SKM-1 treated with dmso at 0.1 percent for 144 hours (cell line): Measurements from ENCODE around the gene OR2T11.
A peak's percentile ranks its signal among the peaks of the same experiment; 100 is the strongest.
"Not testable (repeated sequence)": the region's sequence is repeated elsewhere in the genome, so short reads cannot be mapped to it uniquely, and the experiment has no call there.

Source experiments
- DNase-seq: peaks from one replicate; lab custom pipeline; 2025; ENCODE audit not compliant: unreplicated experiment; lab: John Stamatoyannopoulos, UW

Gene OR2T11

GRCh38 chr1:248621770-248622169, 13.1 kb downstream of the OR2T11 start:
- DNase-seq = no peak

- peak; percentile 79 for DNase-seq
Observed at GRCh38 chr1:248618878-248619277, 16.0 kb downstream of the OR2T11 start.

- DNase-seq = no peak
Observed at GRCh38 chr1:248618119-248618518, 16.8 kb downstream of the OR2T11 start.

GRCh38 chr1:248613742-248614141, 21.1 kb downstream of the OR2T11 start:
- no peak for DNase-seq

- DNase-seq = no peak
Observed at GRCh38 chr1:248611883-248612414, 22.9 kb downstream of the OR2T11 start.

GRCh38 chr1:248610301-248610700, 24.6 kb downstream of the OR2T11 start:
- no peak for DNase-seq

- DNase-seq = no peak
Observed at GRCh38 chr1:248599396-248599795, 35.5 kb downstream of the OR2T11 start.

GRCh38 chr1:248597589-248597988, 37.3 kb downstream of the OR2T11 start, which contains the start of gene OR2T10:
Gene OR2T10, minus strand, starts transcription at chr1:248597700. Its CDS starts 3,932 bp downstream, at chr1:248593768.
- no peak for DNase-seq

- DNase-seq = peak; percentile 41
Observed at GRCh38 chr1:248596615-248597014, 38.3 kb downstream of the OR2T11 start.

GRCh38 chr1:248593226-248593625, 41.7 kb downstream of the OR2T11 start:
- DNase-seq = no peak

GRCh38 chr1:248592655-248593054, 42.2 kb downstream of the OR2T11 start:
- DNase-seq = no peak

GRCh38 chr1:248590055-248590454, 44.8 kb downstream of the OR2T11 start:
- no peak for DNase-seq

GRCh38 chr1:248589334-248589733, 45.6 kb downstream of the OR2T11 start:
- DNase-seq = no peak

GRCh38 chr1:248585266-248585665, 49.6 kb downstream of the OR2T11 start:
- no peak for DNase-seq

- DNase-seq = no peak
Observed at GRCh38 chr1:248576260-248576980, 58.5 kb downstream of the OR2T11 start.

GRCh38 chr1:248574657-248575056, 60.2 kb downstream of the OR2T11 start, which contains the start of gene OR2T34:
Gene OR2T34, minus strand, starts transcription at chr1:248574757. Its CDS starts 0 bp downstream, at chr1:248574757.
- not testable (repeated sequence) for DNase-seq

GRCh38 chr1:248573856-248574255, 61.0 kb downstream of the OR2T11 start:
- not testable (repeated sequence) for DNase-seq
